Skeletal muscle tissue (tissue), 4 donors: Measurements from ENCODE around the gene CARD9. TPM values are rescaled to one million over a fixed set of nuclear protein-coding genes. Genes with fewer than 3 reads are reported as not detected.

Experiments
- H3K27ac ChIP-seq: one replicate; pipeline ENCODE4 v1.7.0; 2013; ENCODE audit warnings: mild to moderate bottlenecking, low read depth, low read length, inconsistent platforms
- H3K27me3 ChIP-seq, 3 donors: one replicate each; pipeline ENCODE4 v1.7.0; 2013; ENCODE audit warnings: low read length in 3 of 3; ENCODE audit not compliant: control insufficient read depth in 3 of 3, insufficient read depth in 3 of 3
- H3K36me3 ChIP-seq, 3 donors: one replicate each; pipeline ENCODE4 v1.7.0; 2013; ENCODE audit warnings: low read length in 3 of 3; ENCODE audit not compliant: control insufficient read depth in 3 of 3, insufficient read depth in 3 of 3
- H3K4me1 ChIP-seq, 3 donors: one replicate each; pipeline ENCODE4 v1.7.0; 2013; ENCODE audit warnings: low read length in 3 of 3, mild to moderate bottlenecking in 3 of 3; ENCODE audit not compliant: control insufficient read depth in 3 of 3, insufficient read depth in 3 of 3
- H3K4me3 ChIP-seq, 3 donors: one replicate each; pipeline ENCODE4 v1.7.0; 2013; ENCODE audit warnings: low read length in 3 of 3
- H3K9ac ChIP-seq, 3 donors: one replicate each; pipeline ENCODE4 v1.7.0; 2013; ENCODE audit warnings: low read length in 3 of 3, mild to moderate bottlenecking in 3 of 3, moderate library complexity in 2 of 3, low read depth in 1 of 3
- H3K9me3 ChIP-seq, 3 donors: one replicate each; pipeline ENCODE4 v1.7.0; 2013; ENCODE audit warnings: low read length in 3 of 3; ENCODE audit not compliant: control insufficient read depth in 3 of 3
- total RNA-seq: library from RNA; depleted of rRNA; stranded (reverse); fragments of >200 nt; gene quantifications from one replicate; pipeline ENCODE4 v1.2.3, GENCODE V29; 2014
- donor health status: Osteomylitis.

CARD9 gene
- total RNA-seq, 1 donor from 2014 or later, result 1.0 TPM

GRCh38 chr9:136331556-136332481 lies 41.6 kb downstream of the CARD9 start:
- H3K27me3 ChIP-seq, result peaks cover 5 to 20% (median 13%) of the 10 kb centered on the region in 3 donors
- H3K4me3 ChIP-seq, result no peak overlapping the region
- H3K36me3 ChIP-seq, result no peaks in the 10 kb centered on the region
- peaks cover 15 to 17% (median 16%) of the 10 kb centered on the region in 3 donors for H3K4me1 ChIP-seq
- no peaks in the 10 kb centered on the region for H3K9me3 ChIP-seq
- no peak overlapping the region for H3K9ac ChIP-seq
- H3K27ac ChIP-seq, result no peak overlapping the region

DNA sequence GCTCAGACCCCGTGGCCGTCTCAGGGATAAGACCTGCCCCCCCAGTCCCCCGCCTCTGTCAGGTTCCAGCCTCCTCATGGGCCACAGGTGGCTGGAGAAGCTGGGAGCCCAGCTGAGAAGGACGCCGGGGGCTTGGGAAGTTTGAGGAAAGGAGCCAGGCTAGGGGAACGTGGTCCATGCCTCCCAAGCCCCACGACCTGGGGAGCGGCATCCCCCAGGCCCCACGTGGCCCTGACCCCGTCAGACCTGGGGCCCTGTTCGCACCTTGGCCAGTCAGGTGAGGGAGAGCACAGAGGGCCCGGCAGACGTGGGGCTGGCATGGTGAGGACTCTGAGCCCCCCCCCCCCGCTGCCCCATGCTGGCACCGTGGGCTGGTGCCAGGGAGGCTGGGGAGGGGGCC lies 42.4 kb downstream of the CARD9 start:
- Histone ChIP-seq H3K36me3 (no peaks in the 10 kb centered on the region), H3K9me3 (no peaks in the 10 kb centered on the region), H3K4me1 (peaks cover 18 to 20% (median 19%) of the 10 kb centered on the region in 3 donors), H3K27me3 (peaks cover 5 to 28% (median 14%) of the 10 kb centered on the region in 3 donors), H3K27ac (no peak overlapping the region), H3K9ac (no peak overlapping the region), H3K4me3 (no peak overlapping the region)

GRCh38 chr9:136330406-136330990 lies 43.0 kb downstream of the CARD9 start:
- H3K27me3 ChIP-seq, result peaks cover 8 to 30% (median 18%) of the 10 kb centered on the region in 3 donors
- H3K36me3 ChIP-seq, result no peaks in the 10 kb centered on the region
- no peak overlapping the region for H3K9ac ChIP-seq
- H3K4me3 ChIP-seq, result no peak overlapping the region
- no peak overlapping the region for H3K27ac ChIP-seq
- H3K4me1 ChIP-seq, result peaks cover 18 to 20% (median 19%) of the 10 kb centered on the region in 3 donors
- H3K9me3 ChIP-seq, result no peaks in the 10 kb centered on the region

- H3K27me3 ChIP-seq, result peaks cover 11 to 34% (median 24%) of the 10 kb centered on the region in 3 donors
- H3K27ac ChIP-seq, result no peak overlapping the region
- no peak overlapping the region for H3K9ac ChIP-seq
- H3K9me3 ChIP-seq, result no peaks in the 10 kb centered on the region
- no peak overlapping the region for H3K4me3 ChIP-seq
- peaks cover 18 to 20% (median 19%) of the 10 kb centered on the region in 3 donors for H3K4me1 ChIP-seq
- H3K36me3 ChIP-seq, result no peaks in the 10 kb centered on the region
Measured at GRCh38 chr9:136329636-136330405, 43.6 kb downstream of the CARD9 start.

DNA sequence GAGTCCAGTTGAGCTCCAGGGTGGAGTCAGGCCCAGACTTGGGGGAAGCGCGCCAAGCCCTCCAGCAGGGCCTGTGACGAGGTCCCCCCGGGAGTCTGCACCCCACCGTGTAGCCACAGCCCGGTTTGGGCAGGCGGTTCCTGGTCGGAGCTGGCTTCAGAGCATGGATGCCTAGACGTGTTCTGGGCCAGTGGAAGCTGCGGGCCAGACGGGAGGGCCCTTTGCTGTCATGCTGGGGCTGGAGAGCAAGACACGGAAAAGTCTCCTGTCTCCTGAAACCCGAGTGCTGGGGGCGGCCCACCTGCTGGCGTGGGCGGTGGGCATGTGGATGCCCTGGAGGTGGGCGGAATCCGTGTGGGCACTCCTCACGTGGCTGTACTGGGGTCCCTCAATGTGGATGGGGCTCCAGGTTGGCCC lies 44.2 kb downstream of the CARD9 start:
- no peak overlapping the region for H3K4me3 ChIP-seq
- H3K36me3 ChIP-seq, result no peaks in the 10 kb centered on the region
- no peaks in the 10 kb centered on the region for H3K9me3 ChIP-seq
- H3K9ac ChIP-seq, result peak overlapping the region in 1 of 3 donors; percentile 66
- H3K4me1 ChIP-seq, result peaks cover 18 to 20% (median 19%) of the 10 kb centered on the region in 3 donors
- H3K27me3 ChIP-seq, result peaks cover 12 to 39% (median 24%) of the 10 kb centered on the region in 3 donors
- no peak overlapping the region for H3K27ac ChIP-seq

DNA sequence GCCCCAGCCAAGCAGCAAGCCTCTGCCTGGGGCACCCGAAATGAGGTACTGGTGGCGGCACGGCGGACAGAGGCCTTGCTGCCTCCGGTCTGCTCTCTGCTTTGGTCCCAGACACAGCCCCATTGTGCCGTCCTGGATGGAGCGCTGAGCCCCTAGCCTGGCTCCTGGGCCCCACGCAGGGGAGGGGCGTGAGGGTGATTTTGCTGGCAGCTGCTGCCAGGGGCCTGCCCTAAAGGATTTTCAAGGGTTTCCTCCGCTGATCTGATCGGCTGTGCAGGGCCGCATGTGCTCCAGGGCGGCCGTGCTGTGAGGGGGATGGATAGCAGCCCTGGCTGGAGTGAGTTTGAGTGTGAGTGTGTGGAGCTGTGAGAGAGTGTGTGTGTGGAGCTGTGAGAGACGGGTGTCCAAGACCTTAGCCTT lies 44.8 kb downstream of the CARD9 start:
- H3K36me3 ChIP-seq, result no peaks in the 10 kb centered on the region
- H3K4me1 ChIP-seq, result peaks cover 18 to 20% (median 19%) of the 10 kb centered on the region in 3 donors
- H3K4me3 ChIP-seq, result peak overlapping the region; percentile 37 to 56 (median 46)
- H3K27ac ChIP-seq, result peak overlapping the region; percentile 19
- H3K27me3 ChIP-seq, result peaks cover 14 to 43% (median 25%) of the 10 kb centered on the region in 3 donors
- H3K9me3 ChIP-seq, result no peaks in the 10 kb centered on the region
- peak overlapping the region in 2 of 3 donors; percentile 57 to 66 for H3K9ac ChIP-seq

DNA sequence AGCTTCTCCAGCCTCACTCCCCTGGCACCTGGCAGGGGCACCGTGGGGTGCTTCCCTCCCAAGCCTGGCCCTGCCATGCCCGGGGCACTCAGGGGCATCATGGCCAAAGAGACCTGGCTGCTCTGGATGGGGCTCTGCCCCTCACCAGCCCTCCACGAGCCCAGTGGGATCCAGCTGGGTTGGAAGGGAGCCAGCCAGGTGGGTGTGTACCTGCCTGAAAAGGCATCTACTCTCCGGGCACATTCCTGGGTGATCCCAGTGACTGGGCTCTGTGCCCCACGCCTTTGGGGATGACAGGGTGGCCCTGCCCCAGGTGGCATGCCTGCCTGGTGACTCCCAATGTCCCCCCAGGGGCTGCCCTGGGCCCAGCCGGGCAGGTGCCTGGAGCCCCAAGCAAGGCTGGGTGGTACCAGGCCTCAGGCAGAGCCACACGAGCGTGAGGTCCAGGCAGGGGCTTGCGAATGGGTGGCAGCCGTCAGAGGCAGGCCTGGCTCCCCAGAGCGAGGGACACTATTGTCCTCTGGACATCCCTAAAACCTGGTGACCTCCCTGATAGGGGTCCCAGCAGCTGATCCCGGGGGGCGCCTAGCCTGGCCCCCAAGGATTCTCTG lies 45.4 kb downstream of the CARD9 start:
- Histone ChIP-seq H3K9me3 (no peaks in the 10 kb centered on the region), H3K27me3 (peaks cover 14 to 47% (median 27%) of the 10 kb centered on the region in 3 donors), H3K27ac (peak overlapping the region; percentile 19), H3K36me3 (no peaks in the 10 kb centered on the region), H3K4me3 (peak overlapping the region; percentile 37 to 56 (median 46)), H3K4me1 (peaks cover 18 to 20% (median 19%) of the 10 kb centered on the region in 3 donors), H3K9ac (peak overlapping the region; percentile 57 to 66 (median 61))

GRCh38 chr9:136327304-136327974 lies 46.0 kb downstream of the CARD9 start, which contains the start of gene GPSM1:
GPSM1 (plus strand) TSS chr9:136327539; CDS start chr9:136327696, 157 bp downstream.
- peak within 1 kb of the TSS; percentile 37 to 56 (median 48) for H3K4me3 ChIP-seq
- peak within 1 kb of the TSS; percentile 19 for H3K27ac ChIP-seq
- peaks cover 18 to 20% (median 19%) of the 10 kb centered on the region in 3 donors for H3K4me1 ChIP-seq
- peaks cover 19 to 51% (median 27%) of the 10 kb centered on the region in 3 donors for H3K27me3 ChIP-seq
- H3K36me3 ChIP-seq, result no peaks in the 10 kb centered on the region
- H3K9ac ChIP-seq, result peak within 1 kb of the TSS; percentile 57 to 66 (median 61)
- no peaks in the 10 kb centered on the region for H3K9me3 ChIP-seq
